ENCODE measurements around the gene GLOD5. TPM values are rescaled to one million over a fixed set of nuclear protein-coding genes. Genes with fewer than 3 reads are reported as not detected.

Gene GLOD5
- total and polyA plus RNA-seq, 2 of the 4 experiments (the other 2 are of a cell fraction) = not detected

DNA sequence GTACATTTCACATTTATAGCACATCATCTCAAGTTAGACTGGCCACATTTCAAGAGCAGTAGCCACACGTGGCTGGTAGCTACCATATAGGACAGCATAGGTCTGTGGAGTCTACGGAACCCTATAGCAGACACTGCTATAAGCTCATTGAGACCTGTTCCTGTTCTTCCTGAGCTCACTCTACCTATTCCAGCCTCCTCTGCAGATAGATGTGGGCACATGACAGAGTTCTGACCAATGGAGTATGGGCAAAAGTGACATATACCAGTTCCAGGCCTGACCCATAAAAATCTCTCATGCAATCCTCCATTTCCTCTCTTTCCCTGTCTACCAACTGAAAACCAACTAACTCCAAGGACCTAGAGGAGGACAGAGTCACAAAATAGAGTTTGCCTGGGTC, 36.8 kb downstream of the GLOD5 start:
- Histone ChIP-seq H3K4me3 (ENCODE audit: insufficient read depth, low read depth, low read length) (no peak overlapping the region), H3K14ac (replicated peaks; ENCODE audit: low read depth, low read length) (no peak overlapping the region), H3K27ac (ENCODE audit: insufficient read depth, low read length) (no peak overlapping the region), H3K27me3 (ENCODE audit: control insufficient read depth, insufficient read depth, low read length) (peaks cover 3% of the 10 kb centered on the region; the same call in 1 of the 2 replicates), H3K9ac (ENCODE audit: low read depth, low read length) (no peak overlapping the region), H3K36me3 (ENCODE audit: control insufficient read depth, insufficient read depth, low read length) (no peaks in the 10 kb centered on the region), H2BK15ac (ENCODE audit: low read depth, low read length) (no peak overlapping the region), H4K91ac (ENCODE audit: insufficient read depth, low read depth, low read length) (no peak overlapping the region), H3K4ac (ENCODE audit: low read depth, low read length) (no peak overlapping the region), H2BK5ac (ENCODE audit: low read depth, low read length, poor library complexity, severe bottlenecking) (no peak overlapping the region), H2AK5ac (ENCODE audit: low read depth, low read length) (no peak overlapping the region), H3K79me1 (ENCODE audit: low read depth in 1 of 2, low read length in 2 of 2) (peaks cover 0 to 13% of the 10 kb centered on the region in 2 experiments; a peak in 1 of 4 replicates), H3K56ac (ENCODE audit: extremely low read depth, insufficient read depth, low read length) (no peak overlapping the region), H2BK120ac (ENCODE audit: low read depth, low read length) (no peak overlapping the region), H2AK9ac (replicated peaks; ENCODE audit: low read depth, low read length, poor library complexity) (no peak overlapping the region), H3K23ac (ENCODE audit: low read depth, low read length) (no peak overlapping the region), H2AFZ (replicated peaks; ENCODE audit: low read length, poor library complexity) (no peak overlapping the region), H3K4me1 (ENCODE audit: control insufficient read depth, insufficient read depth, low read length) (peaks cover 3% of the 10 kb centered on the region), H3K4me2 (ENCODE audit: low read depth, low read length) (no peak overlapping the region), H4K20me1 (ENCODE audit: insufficient read depth, low read length) (no peaks in the 10 kb centered on the region), H2BK20ac (ENCODE audit: low read depth, low read length) (no peak overlapping the region), H4K8ac (ENCODE audit: low read depth in 2 of 2, low read length in 2 of 2) (no peak overlapping the region), H3K18ac (ENCODE audit: low read depth, low read length) (no peak overlapping the region), H4K5ac (ENCODE audit: low read depth, low read length) (no peak overlapping the region), H3K9me1 (ENCODE audit: insufficient read depth, low read length) (peaks cover 16% of the 10 kb centered on the region; the same call in 1 of the 2 replicates), H3K9me3 (ENCODE audit: control insufficient read depth, insufficient read depth, low read length) (no peaks in the 10 kb centered on the region)
- no CpG with 5 or more reads among the region's 2 CpGs for WGBS, 2 experiments (ENCODE audit: extremely low coverage in 2 of 2, insufficient read length in 1 of 2)
- intact Hi-C loops (cut with micrococcal nuclease) (no loop called here), dilution Hi-C loops (cut with HindIII; ENCODE audit: low sequenced_read_pairs, unreplicated experiment) (no loop called here), in situ Hi-C loops (cut with MboI; ENCODE audit: low sequenced_read_pairs) (no loop called here)
- no peak for DNase-seq
- ATAC-seq (ENCODE audit: low read depth) = no peak
- POLR2A ChIA-PET (ENCODE audit: unreplicated experiment) = no interaction called here
- TF ChIP-seq CHD1 (IDR thresholded peaks at IDR 0.05; ENCODE audit: low read depth, low read length) (no peak), MAFK (IDR thresholded peaks at IDR 0.05; ENCODE audit: low read depth, low read length) (no peak), RAD21 (IDR thresholded peaks at IDR 0.05; ENCODE audit: low read length) (no peak), MAZ (IDR thresholded peaks at IDR 0.05; ENCODE audit: borderline replicate concordance, low read depth, low read length) (no peak), POLR2A (IDR thresholded peaks at IDR 0.05; ENCODE audit: low read depth, low read length) (no peak), CEBPB (IDR thresholded peaks at IDR 0.05; ENCODE audit: low read depth, low read length) (no peak), FOS (IDR thresholded peaks at IDR 0.05; ENCODE audit: low read depth, low read length) (no peak), MXI1 (IDR thresholded peaks at IDR 0.05; ENCODE audit: borderline replicate concordance, low read depth, low read length) (no peak), SMC3 (IDR thresholded peaks at IDR 0.05; ENCODE audit: low read depth, low read length) (no peak), NFE2L2 (IDR thresholded peaks at IDR 0.05; ENCODE audit: low read depth, low read length) (no peak), BHLHE40 (IDR thresholded peaks at IDR 0.05; ENCODE audit: low read depth, low read length) (no peak), RFX5 (IDR thresholded peaks at IDR 0.05; ENCODE audit: low read depth, low read length) (no peak)
- TF ChIP-seq, protein P1, sequence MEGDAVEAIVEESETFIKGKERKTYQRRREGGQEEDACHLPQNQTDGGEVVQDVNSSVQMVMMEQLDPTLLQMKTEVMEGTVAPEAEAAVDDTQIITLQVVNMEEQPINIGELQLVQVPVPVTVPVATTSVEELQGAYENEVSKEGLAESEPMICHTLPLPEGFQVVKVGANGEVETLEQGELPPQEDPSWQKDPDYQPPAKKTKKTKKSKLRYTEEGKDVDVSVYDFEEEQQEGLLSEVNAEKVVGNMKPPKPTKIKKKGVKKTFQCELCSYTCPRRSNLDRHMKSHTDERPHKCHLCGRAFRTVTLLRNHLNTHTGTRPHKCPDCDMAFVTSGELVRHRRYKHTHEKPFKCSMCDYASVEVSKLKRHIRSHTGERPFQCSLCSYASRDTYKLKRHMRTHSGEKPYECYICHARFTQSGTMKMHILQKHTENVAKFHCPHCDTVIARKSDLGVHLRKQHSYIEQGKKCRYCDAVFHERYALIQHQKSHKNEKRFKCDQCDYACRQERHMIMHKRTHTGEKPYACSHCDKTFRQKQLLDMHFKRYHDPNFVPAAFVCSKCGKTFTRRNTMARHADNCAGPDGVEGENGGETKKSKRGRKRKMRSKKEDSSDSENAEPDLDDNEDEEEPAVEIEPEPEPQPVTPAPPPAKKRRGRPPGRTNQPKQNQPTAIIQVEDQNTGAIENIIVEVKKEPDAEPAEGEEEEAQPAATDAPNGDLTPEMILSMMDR (conservative IDR thresholded peaks at IDR 0.05; ENCODE audit: low read depth, low read length) = no peak
- TF ChIP-seq, protein P2, sequence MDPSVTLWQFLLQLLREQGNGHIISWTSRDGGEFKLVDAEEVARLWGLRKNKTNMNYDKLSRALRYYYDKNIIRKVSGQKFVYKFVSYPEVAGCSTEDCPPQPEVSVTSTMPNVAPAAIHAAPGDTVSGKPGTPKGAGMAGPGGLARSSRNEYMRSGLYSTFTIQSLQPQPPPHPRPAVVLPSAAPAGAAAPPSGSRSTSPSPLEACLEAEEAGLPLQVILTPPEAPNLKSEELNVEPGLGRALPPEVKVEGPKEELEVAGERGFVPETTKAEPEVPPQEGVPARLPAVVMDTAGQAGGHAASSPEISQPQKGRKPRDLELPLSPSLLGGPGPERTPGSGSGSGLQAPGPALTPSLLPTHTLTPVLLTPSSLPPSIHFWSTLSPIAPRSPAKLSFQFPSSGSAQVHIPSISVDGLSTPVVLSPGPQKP (IDR thresholded peaks at IDR 0.05; ENCODE audit: borderline replicate concordance, low read depth, low read length) = no peak
- CTCF ChIA-PET = interaction anchor here (0.6 kb wide), 1 partner anchor 9 kb away, joined by 4 read pairs; no protein-coding TSS in a partner anchor
- no TSS peak for BruUV-seq (replicated peaks)
